HG02678 (cell line): ENCODE results near the gene BACE1-AS.
A peak's percentile ranks its signal among the peaks of the same experiment; 100 is the strongest.
"Not testable (repeated sequence)": the region's sequence is repeated elsewhere in the genome, so short reads cannot be mapped to it uniquely, and the experiment has no call there.

ENCODE experiments used
- ATAC-seq: cut with Tn5 transposase; IDR thresholded peaks from one replicate; pipeline ENCODE4 v1.9.1; 2021; ENCODE audit warnings: mild to moderate bottlenecking, moderate library complexity; ENCODE audit not compliant: unreplicated experiment

BACE1-AS gene

GRCh38 chr11:117318738-117319137 lies 27.6 kb downstream of the BACE1-AS start:
- ATAC-seq: no peak

GRCh38 chr11:117319214-117319840 lies 28.2 kb downstream of the BACE1-AS start:
- no peak for ATAC-seq

- ATAC-seq: not testable (repeated sequence)
These were observed 36.1 kb downstream of the BACE1-AS start for GRCh38 chr11:117327255-117327566.

DNA sequence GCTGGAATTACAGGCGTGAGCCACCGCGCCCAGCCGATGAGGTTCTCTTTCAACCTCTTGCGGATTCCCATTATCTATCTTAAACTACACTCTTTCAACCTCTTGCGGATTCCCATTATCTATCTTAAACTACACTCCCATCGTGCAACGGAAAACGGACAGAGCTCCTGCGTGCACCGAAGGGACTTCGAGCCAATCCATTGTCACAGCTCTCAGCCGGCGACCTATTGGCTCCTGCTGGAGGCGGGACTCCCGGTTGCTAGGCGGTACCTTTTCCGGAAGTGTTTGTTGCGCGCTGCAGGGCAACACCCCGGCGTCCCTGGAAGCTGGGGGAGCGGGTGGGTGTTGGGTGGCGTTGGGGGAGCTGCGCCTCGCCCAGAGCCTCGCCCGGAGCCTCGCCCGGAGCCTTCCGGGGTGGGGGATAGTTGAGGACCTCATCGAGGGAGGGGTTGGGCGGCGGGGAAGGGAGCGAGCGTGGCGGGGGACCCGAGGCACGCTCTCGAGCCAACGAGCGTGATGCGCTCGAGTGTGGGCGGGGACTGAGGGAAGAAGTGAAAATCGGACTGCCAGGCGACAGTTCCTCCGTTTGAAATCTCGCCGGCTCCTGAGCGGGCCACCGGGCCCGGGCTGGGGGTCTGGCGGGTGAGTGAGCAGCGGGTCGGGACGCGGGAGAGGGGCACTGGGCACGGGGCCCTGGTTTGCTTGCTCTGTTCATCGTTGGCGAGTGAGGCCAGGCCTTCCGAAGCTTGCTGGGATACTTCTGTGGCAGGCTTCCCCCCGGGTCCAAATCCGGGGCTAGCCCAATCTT lies 36.6 kb downstream of the BACE1-AS start, which contains the start of gene CEP164:
Gene CEP164, plus strand, starts transcription at position 288 of the 808 bp plus-strand sequence. CDS start 10,733 bp downstream, outside the sequence.
- ATAC-seq: peak; percentile 97

GRCh38 chr11:117328375-117329010 lies 37.3 kb downstream of the BACE1-AS start:
- no peak for ATAC-seq

DNA sequence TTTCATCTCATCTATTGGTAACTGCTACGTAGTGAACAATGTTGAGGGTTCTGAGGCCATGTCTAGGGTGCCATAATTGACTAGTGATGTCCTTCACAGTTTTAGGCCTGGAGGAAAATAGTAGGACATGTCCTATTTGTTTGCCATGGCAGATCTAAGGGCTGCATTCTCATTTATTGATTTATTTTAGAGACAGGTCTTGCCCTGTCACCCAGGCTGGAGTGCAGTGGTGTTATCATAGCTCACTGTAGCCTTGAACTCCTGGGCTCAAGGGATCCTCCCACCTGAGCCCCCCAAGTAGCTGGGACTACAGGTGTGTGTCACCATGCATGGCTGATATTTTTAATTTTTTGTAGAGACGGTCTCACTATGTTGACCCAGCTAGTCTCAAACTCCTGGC lies 41.7 kb downstream of the BACE1-AS start:
- no peak for ATAC-seq

DNA sequence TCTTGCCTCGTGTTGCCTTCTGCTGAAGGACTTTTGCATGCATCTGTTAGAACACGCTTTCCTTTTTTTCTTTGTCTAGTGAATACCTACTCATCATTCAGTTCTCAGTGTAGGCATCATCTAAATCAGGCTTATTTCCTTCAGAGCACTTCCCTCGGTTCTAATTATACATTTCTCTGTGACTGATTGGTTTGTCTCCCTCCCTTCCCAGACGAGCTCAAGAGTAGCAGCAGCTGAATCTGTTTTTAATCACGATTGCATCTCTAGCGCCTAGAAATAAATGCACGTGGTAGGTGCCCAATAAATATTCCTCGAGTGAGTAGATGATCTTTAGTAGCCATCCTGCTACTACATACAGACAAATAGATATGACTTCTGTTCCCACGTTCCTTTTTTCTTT lies 42.8 kb downstream of the BACE1-AS start:
- ATAC-seq: no peak

DNA sequence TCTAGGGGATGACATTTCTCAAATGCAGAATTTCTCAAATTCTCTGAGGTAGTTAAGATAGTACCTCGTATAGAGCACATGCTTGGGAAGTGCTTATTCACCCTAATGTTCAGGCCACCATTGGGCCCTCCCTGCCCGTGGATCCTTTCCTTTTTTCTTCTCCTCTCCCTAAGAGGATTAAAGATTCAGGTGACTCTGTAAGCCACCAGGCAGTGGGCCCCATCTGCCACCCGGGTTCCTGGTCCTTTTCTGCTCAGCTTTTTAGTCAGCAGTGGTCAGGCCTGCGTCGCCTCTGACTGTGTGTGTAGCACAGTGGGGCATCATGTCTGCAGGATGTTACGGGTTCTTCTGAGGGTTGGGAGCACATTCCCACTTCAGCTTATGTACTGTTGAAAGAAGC lies 43.8 kb downstream of the BACE1-AS start:
- no peak for ATAC-seq

DNA sequence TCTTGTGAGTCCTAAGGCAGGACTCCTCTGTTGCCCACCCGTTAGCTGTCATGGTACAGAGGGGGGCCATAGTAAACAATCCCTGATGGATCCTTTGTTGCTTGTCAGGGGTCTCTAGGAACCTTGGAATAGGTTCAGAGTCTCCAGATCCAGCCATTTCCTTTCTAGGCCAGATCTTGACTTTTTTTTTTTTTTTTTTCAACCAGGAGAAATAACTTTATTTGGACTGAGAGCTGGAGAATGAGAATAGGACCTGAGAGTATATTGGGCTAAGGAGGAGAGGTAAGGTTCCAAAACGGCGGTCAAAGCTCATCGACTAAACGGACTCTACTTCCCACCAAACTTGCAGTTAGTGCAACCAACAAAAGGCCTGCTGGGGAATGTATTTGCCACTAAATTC lies 44.3 kb downstream of the BACE1-AS start:
- ATAC-seq: no peak

DNA sequence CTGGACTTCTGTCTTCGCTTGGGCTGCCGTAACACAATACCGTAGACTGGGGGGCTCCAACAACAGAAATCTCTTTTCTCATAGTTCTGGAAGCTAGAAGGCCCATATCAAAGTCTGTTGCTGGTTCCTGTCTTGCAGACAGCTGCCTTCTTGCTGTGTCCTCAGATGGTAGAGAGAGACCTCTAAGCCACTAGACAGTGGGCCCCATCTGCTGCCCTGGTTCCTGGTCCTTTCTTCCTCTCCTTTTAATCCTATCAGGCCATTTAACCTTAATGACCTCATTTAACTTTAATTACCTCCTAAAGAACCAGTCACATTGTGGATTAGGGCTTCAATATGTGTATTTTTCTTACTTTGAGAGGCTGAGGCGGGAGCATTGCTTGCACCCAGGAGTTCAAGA lies 45.9 kb downstream of the BACE1-AS start:
- ATAC-seq: no peak
